ENCODE results near the gene APBB1. TPM values are rescaled to one million over a fixed set of nuclear protein-coding genes. Genes with fewer than 3 reads are reported as not detected.
A peak's percentile ranks its signal among the peaks of the same experiment; 100 is the strongest.

The APBB1 gene
- total and polyA plus RNA-seq, 10 donors = 18.6 to 42.4 (median 26.0) TPM

DNA sequence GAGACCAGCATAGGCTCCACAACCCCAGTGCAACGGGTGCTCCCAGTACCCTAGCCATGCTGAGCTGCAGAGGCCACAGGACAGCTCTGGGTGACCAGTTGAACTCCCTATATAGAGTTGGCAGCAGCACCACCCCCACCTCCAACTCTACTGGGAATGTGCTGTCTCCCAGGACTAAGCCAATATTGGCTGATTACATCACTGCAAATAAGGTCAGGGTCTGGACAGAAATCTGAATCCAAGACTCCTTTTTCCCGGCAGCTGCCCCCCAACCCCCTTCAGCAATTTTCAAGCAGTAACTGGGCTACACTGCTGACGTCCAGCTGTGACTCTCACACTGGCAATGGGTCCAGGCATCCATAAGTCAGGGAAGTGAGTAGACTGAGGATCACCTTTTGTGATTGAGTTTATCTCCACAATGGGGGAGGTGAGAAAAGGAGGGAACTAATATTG is 22.0 kb upstream of the APBB1 start, which contains the start of gene HPX:
Gene HPX (minus strand): TSS at position 82 of the 453 bp plus-strand sequence. CDS start 24 bp downstream, at position 58.
- Histone ChIP-seq H3K36me3 (no peaks in the 10 kb centered on the region), H3K27ac (no peak within 1 kb of the TSS), H3K9me3 (no peaks in the 10 kb centered on the region), H3K4me3 (no peak within 1 kb of the TSS), H3K27me3 (replicated peaks in 1 of 7) (no peaks in the 10 kb centered on the region), H3K4me1 (peaks cover 0 to 28% (median 9%) of the 10 kb centered on the region in 6 donors)
- intact Hi-C loops (cut with DNase I; ENCODE audit: low total_unique reads) = loop anchor here (5.0 to 10.0 kb wide), 2 partner anchors 64 kb away; no protein-coding TSS in a partner anchor
- TF ChIP-seq POLR2A (IDR thresholded peaks at IDR 0.05) (no peak), POLR2AphosphoS5 (IDR thresholded peaks at IDR 0.05) (no peak), CTCF (IDR thresholded peaks at IDR 0.05 in 8 of 11, conservative IDR thresholded peaks at IDR 0.05 in 3 of 11) (no peak)
- no peak for DNase-seq
- WGBS, 5 donors = 82 to 94% (median 86%) methylated on average over 3 of the region's 3 CpGs

GRCh38 chr11:6438979-6439571 is 20.2 kb upstream of the APBB1 start:
- no peaks in the 10 kb centered on the region for H3K27me3 ChIP-seq (replicated peaks in 1 of 7)
- 8 to 20% (median 14%) methylated on average over 1 of the region's 1 CpG for WGBS, 5 donors
- DNase-seq = no peak
- no peak overlapping the region for H3K4me3 ChIP-seq
- H3K9me3 ChIP-seq = no peaks in the 10 kb centered on the region
- TF ChIP-seq CTCF (IDR thresholded peaks at IDR 0.05 in 8 of 11, conservative IDR thresholded peaks at IDR 0.05 in 3 of 11) (peak in 10 of 11 experiments; percentile 11 to 60 (median 52)), POLR2A (IDR thresholded peaks at IDR 0.05) (no peak)
- H3K27ac ChIP-seq = no peak overlapping the region
- no peaks in the 10 kb centered on the region for H3K36me3 ChIP-seq
- intact Hi-C loops (cut with DNase I; ENCODE audit: low total_unique reads) = no loop called here
- peaks cover 0 to 28% (median 9%) of the 10 kb centered on the region in 6 donors for H3K4me1 ChIP-seq

DNA sequence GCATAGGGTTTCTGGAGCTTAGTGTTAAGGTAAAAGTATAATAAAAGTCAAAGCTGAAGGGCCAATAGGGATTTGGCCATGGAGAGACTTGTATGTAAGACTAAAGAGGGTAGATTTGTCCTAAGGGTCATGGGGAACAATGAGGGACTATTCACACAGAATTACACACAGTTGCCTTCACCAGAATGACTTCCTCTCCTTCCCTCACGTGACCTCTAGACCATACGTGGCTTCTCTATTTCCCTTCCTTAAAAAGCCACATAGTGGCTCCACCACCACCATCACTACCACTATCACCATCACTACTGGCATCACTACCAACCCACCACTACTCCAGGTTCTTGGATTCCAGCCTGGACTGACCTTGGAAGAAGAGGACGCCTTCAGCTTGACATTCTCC is 19.1 kb upstream of the APBB1 start:
- DNase-seq = no peak

More for the DNA sequence above, 19.1 kb upstream of the APBB1 start:
- no peaks in the 10 kb centered on the region for H3K9me3 ChIP-seq
- H3K36me3 ChIP-seq = no peaks in the 10 kb centered on the region
- no peak overlapping the region for H3K27ac ChIP-seq
- no peak for TF ChIP-seq POLR2A (IDR thresholded peaks at IDR 0.05)
- no peak for TF ChIP-seq POLR2AphosphoS5 (IDR thresholded peaks at IDR 0.05)
- no peak for TF ChIP-seq CTCF (IDR thresholded peaks at IDR 0.05 in 8 of 11, conservative IDR thresholded peaks at IDR 0.05 in 3 of 11)
- H3K4me1 ChIP-seq = peaks cover 0 to 22% (median 9%) of the 10 kb centered on the region in 6 donors
- no peaks in the 10 kb centered on the region for H3K27me3 ChIP-seq (replicated peaks in 1 of 7)
- intact Hi-C loops (cut with DNase I; ENCODE audit: low total_unique reads) = no loop called here
- no peak overlapping the region for H3K4me3 ChIP-seq
- WGBS, 5 donors = 34 to 44% (median 35%) methylated on average over 3 of the region's 3 CpGs

Measured in spleen (tissue), 11 donors.